HepG2 (cell line): ENCODE results near the gene PTRH2. TPM values are rescaled to one million over a fixed set of nuclear protein-coding genes. Genes with fewer than 3 reads are reported as not detected.

Experiments
- AGO2 ChIP-seq: fragments of 200-400 bp; formaldehyde crosslinking; optimal IDR thresholded peaks from 2 replicates; pipeline ENCODE3; 2017; ENCODE audit warnings: mild to moderate bottlenecking, low read depth, low read length, moderate library complexity
- CHCHD3 ChIP-seq: sonication (generic); formaldehyde crosslinking; IDR thresholded peaks from 2 replicates; pipeline ENCODE4 v1.8.0; 2022; ENCODE audit warnings: mild to moderate bottlenecking, missing genetic modification reagents, moderate library complexity
- GTF3A ChIP-seq: sonication (generic); formaldehyde crosslinking; conservative IDR thresholded peaks from 2 replicates; pipeline ENCODE4 v1.4.0; 2020; ENCODE audit warnings: mild to moderate bottlenecking, missing genetic modification reagents
- HMG20A ChIP-seq: IDR thresholded peaks from 2 replicates; pipeline ENCODE4 v1.6.1; 2016; ENCODE audit warnings: borderline replicate concordance
- HNRNPL ChIP-seq: fragments of 200-400 bp; formaldehyde crosslinking; IDR thresholded peaks from 2 replicates; pipeline ENCODE4 v1.6.1; 2017; ENCODE audit warnings: mild to moderate bottlenecking, low read depth, low read length
- MED8 ChIP-seq: sonication (generic); formaldehyde crosslinking; IDR thresholded peaks from 2 replicates; pipeline ENCODE4 v1.8.1; 2023; ENCODE audit warnings: mild to moderate bottlenecking, missing genetic modification reagents; ENCODE audit not compliant: insufficient replicate concordance
- MLXIP ChIP-seq: sonication (generic); formaldehyde crosslinking; IDR thresholded peaks from 2 replicates; pipeline ENCODE4 v1.9.0; 2021; ENCODE audit warnings: missing genetic modification reagents, borderline replicate concordance
- NR2F1 ChIP-seq, 2 experiments: fragments of 450-650 bp in 1 of 2; formaldehyde crosslinking in 1 of 2; IDR thresholded peaks; 2 replicates each; pipeline versions ENCODE4 v1.5.0 to v1.6.1; 2016 to 2020; ENCODE audit warnings: mild to moderate bottlenecking in 1 of 2, missing compliant biosample characterization in 1 of 2, missing genetic modification reagents in 1 of 2, moderate library complexity in 1 of 2
- RELA ChIP-seq: sonication (generic); formaldehyde crosslinking; IDR thresholded peaks from 2 replicates; pipeline ENCODE4 v1.4.0; 2020; ENCODE audit warnings: missing genetic modification reagents
- SAP130 ChIP-seq: IDR thresholded peaks from 2 replicates; pipeline ENCODE4 v1.6.1; 2016; ENCODE audit warnings: low read depth
- SETDB1 ChIP-seq: sonication (generic); formaldehyde crosslinking; IDR thresholded peaks from 2 replicates; pipeline ENCODE4 v1.5.1; 2020; ENCODE audit warnings: missing genetic modification reagents, mild to moderate bottlenecking, borderline replicate concordance
- SP1 ChIP-seq, 2 experiments: fragments of 450-650 bp in 1 of 2; sonication (generic) in 1 of 2; formaldehyde crosslinking in 1 of 2; IDR thresholded peaks; 2 replicates each; pipeline versions ENCODE4 v1.4.0 to v1.6.1; 2016 to 2020; ENCODE audit warnings: missing genetic modification reagents in 1 of 2
- STAT5B ChIP-seq: sonication (generic); formaldehyde crosslinking; IDR thresholded peaks from 2 replicates; pipeline ENCODE4 v1.4.0; 2020; ENCODE audit warnings: missing genetic modification reagents
- TARDBP ChIP-seq: sonication (generic); formaldehyde crosslinking; IDR thresholded peaks from 2 replicates; pipeline ENCODE4 v1.8.0; 2022; ENCODE audit warnings: mild to moderate bottlenecking, missing genetic modification reagents
- TERF1 ChIP-seq: sonication (generic); formaldehyde crosslinking; IDR thresholded peaks from 2 replicates; pipeline ENCODE4 v1.8.0; 2022; ENCODE audit warnings: mild to moderate bottlenecking, missing genetic modification reagents, moderate library complexity
- ZC3H4 ChIP-seq: sonication (generic); formaldehyde crosslinking; IDR thresholded peaks from 2 replicates; pipeline ENCODE4 v1.4.0; 2020; ENCODE audit warnings: missing genetic modification reagents, borderline replicate concordance
- ZMYM4 ChIP-seq: sonication (generic); formaldehyde crosslinking; IDR thresholded peaks from 2 replicates; pipeline ENCODE4 v1.8.1; 2023; ENCODE audit warnings: mild to moderate bottlenecking, missing genetic modification reagents
- ZNF232 ChIP-seq: sonication (generic); formaldehyde crosslinking; IDR thresholded peaks from 2 replicates; pipeline ENCODE4 v1.4.0; 2020; ENCODE audit warnings: missing genetic modification reagents, borderline replicate concordance
- ZNF296 ChIP-seq: sonication (generic); formaldehyde crosslinking; conservative IDR thresholded peaks from 2 replicates; pipeline ENCODE4 v1.5.0; 2020; ENCODE audit warnings: mild to moderate bottlenecking, missing genetic modification reagents
- ZNF546 ChIP-seq: sonication (generic); formaldehyde crosslinking; conservative IDR thresholded peaks from 2 replicates; pipeline ENCODE4 v1.8.1; 2023; ENCODE audit warnings: mild to moderate bottlenecking, missing genetic modification reagents
- ZNF781 ChIP-seq: sonication (generic); formaldehyde crosslinking; IDR thresholded peaks from 2 replicates; pipeline ENCODE4 v1.5.1; 2020; ENCODE audit warnings: borderline replicate concordance, mild to moderate bottlenecking, missing genetic modification reagents; ENCODE audit errors: not compliant biosample characterization
- polyA plus RNA-seq, 8 experiments: library from polyadenylated mRNA; depleted of rRNA in 3 of 8; stranded (reverse) in 7 of 8; unstranded in 1 of 8; fragments of >200 nt; fragmentation: Illumina TruSeq in 4 of 8; extraction: Trizol in 4 of 8; gene quantifications; 2 replicates each; pipeline versions ENCODE4 v1.2.1 to v1.2.3, GENCODE V29; 2011 to 2016; ENCODE audit warnings: low read depth in 4 of 8, missing spikeins in 1 of 8, mixed read lengths in 1 of 8; ENCODE audit not compliant: insufficient read depth in 1 of 8
- total RNA-seq, 5 experiments: library from RNA; depleted of rRNA; stranded (reverse); fragments of >200 nt; fragmentation: Illumina TruSeq; extraction: Trizol; gene quantifications; 2 replicates each; pipeline ENCODE4 v1.2.3, GENCODE V29; 2016; ENCODE audit warnings: low read depth in 1 of 5
- TF ChIP-seq, protein P1 (sequence below): sonication (generic); formaldehyde crosslinking; IDR thresholded peaks from 2 replicates; pipeline ENCODE4 v1.4.0; 2020; ENCODE audit warnings: missing genetic modification reagents
- TF ChIP-seq, protein P2 (sequence below): IDR thresholded peaks from 2 replicates; pipeline ENCODE4 v1.6.1; 2016; ENCODE audit warnings: missing compliant biosample characterization, missing genetic modification reagents, borderline replicate concordance

PTRH2 gene
- total and polyA plus RNA-seq, 2 of the 13 experiments (the other 11 are each of a cell fraction or from before 2014, with no cell fraction given): 67.7 to 83.3 TPM

- TF ChIP-seq, protein P1, sequence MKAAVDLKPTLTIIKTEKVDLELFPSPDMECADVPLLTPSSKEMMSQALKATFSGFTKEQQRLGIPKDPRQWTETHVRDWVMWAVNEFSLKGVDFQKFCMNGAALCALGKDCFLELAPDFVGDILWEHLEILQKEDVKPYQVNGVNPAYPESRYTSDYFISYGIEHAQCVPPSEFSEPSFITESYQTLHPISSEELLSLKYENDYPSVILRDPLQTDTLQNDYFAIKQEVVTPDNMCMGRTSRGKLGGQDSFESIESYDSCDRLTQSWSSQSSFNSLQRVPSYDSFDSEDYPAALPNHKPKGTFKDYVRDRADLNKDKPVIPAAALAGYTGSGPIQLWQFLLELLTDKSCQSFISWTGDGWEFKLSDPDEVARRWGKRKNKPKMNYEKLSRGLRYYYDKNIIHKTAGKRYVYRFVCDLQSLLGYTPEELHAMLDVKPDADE (CRISPR knock-in tag): no peak
- TF ChIP-seq AGO2 (no peak), GTF3A (0 out of 2 replicates have a peak, but pooled peaks have one; percentile 48), ZNF232 (CRISPR knock-in tag) (peak; percentile 74; the same call in 1 of the 2 replicates), ZMYM4 (peak; percentile 99), SETDB1 (CRISPR knock-in tag) (no peak), NR2F1 (CRISPR knock-in tag; IDR thresholded peaks at IDR 0.05) (no peak), CHCHD3 (no peak), ZNF781 (CRISPR knock-in tag) (peak; percentile 85), MLXIP (CRISPR knock-in tag) (peak; percentile 85), STAT5B (peak; percentile 8; the same call in 1 of the 2 replicates), ZNF296 (CRISPR knock-in tag) (no peak), SP1 (IDR thresholded peaks at IDR 0.05) (no peak), SP1 (CRISPR knock-in tag; IDR thresholded peaks at IDR 0.05) (peak; percentile 40; the same call in 1 of the 2 replicates), SAP130 (peak; percentile 99), ZC3H4 (no peak), MED8 (CRISPR knock-in tag) (no peak), TERF1 (CRISPR knock-in tag) (no peak), TARDBP (CRISPR knock-in tag) (peak; percentile 80; the same call in 1 of the 2 replicates), ZNF546 (CRISPR knock-in tag) (peak; percentile 38; the same call in 1 of the 2 replicates), RELA (no peak), HNRNPL (no peak), HMG20A (CRISPR knock-in tag) (no peak)
- TF ChIP-seq, protein P2, sequence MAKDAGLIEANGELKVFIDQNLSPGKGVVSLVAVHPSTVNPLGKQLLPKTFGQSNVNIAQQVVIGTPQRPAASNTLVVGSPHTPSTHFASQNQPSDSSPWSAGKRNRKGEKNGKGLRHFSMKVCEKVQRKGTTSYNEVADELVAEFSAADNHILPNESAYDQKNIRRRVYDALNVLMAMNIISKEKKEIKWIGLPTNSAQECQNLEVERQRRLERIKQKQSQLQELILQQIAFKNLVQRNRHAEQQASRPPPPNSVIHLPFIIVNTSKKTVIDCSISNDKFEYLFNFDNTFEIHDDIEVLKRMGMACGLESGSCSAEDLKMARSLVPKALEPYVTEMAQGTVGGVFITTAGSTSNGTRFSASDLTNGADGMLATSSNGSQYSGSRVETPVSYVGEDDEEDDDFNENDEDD (CRISPR knock-in tag): peak; percentile 82; the same call in 1 of the 2 replicates
Measured at GRCh38 chr17:59707149-59707970, at the start of gene PTRH2, which contains the start of gene VMP1 (continued).
